H1 (cell line): ENCODE results near the gene ARMC9. TPM values are rescaled to one million over a fixed set of nuclear protein-coding genes. Genes with fewer than 3 reads are reported as not detected.

ENCODE experiments used
- CTCF ChIA-PET: fragments of 300-600 bp; sonication (Branson Sonifier 250); formaldehyde crosslinking; loops from one replicate; lab custom pipeline; 2021; ENCODE audit not compliant: partially characterized antibody; lab: Charles Lee
- POLR2A ChIA-PET: fragments of 300-600 bp; sonication (Branson Sonifier 250); formaldehyde crosslinking; loops from one replicate; lab custom pipeline; 2021; ENCODE audit warnings: inconsistent platforms; ENCODE audit not compliant: partially characterized antibody; lab: Charles Lee
- DNase-seq, 2 experiments: peaks; one replicate each; pipeline versions ENCODE4 v3.0.0 to v3.0.0-alpha.2; 2010 to 2022; ENCODE audit warnings: low spot score in 2 of 2, low read depth in 1 of 2, mixed read lengths in 1 of 2
- FAIRE-seq: peaks from 2 replicates; lab custom pipeline; 2011; peaks lifted over from hg19 to GRCh38; lab: Jason Lieb, UNC
- H2AFZ ChIP-seq: 2 replicates; pipeline ENCODE4 v1.8.1; 2012; ENCODE audit warnings: low read length, inconsistent platforms
- H2AK5ac ChIP-seq: 2 replicates; pipeline ENCODE4 v1.6.1; 2013; ENCODE audit warnings: low read depth, low read length
- H2BK120ac ChIP-seq: replicated peaks from 2 replicates; pipeline ENCODE3; 2013; ENCODE audit warnings: low read depth, low read length, inconsistent platforms
- H2BK12ac ChIP-seq: 2 replicates; pipeline ENCODE4 v1.6.1; 2013; ENCODE audit warnings: low read depth, low read length
- H2BK15ac ChIP-seq: 2 replicates; pipeline ENCODE4 v1.6.1; 2013; ENCODE audit warnings: low read length
- H2BK20ac ChIP-seq: 2 replicates; pipeline ENCODE4 v1.6.1; 2013; ENCODE audit warnings: low read length
- H2BK5ac ChIP-seq: 2 replicates; pipeline ENCODE4 v1.6.1; 2013; ENCODE audit warnings: low read depth, low read length
- H3K14ac ChIP-seq: 2 replicates; pipeline ENCODE4 v1.6.1; 2013; ENCODE audit warnings: inconsistent platforms; ENCODE audit not compliant: insufficient read length
- H3K18ac ChIP-seq: 2 replicates; pipeline ENCODE4 v1.6.1; 2013; ENCODE audit warnings: low read length; ENCODE audit errors: extremely low read depth
- H3K23ac ChIP-seq: 2 replicates; pipeline ENCODE4 v1.6.1; 2013; ENCODE audit warnings: inconsistent platforms; ENCODE audit not compliant: insufficient read length
- H3K23me2 ChIP-seq: 2 replicates; pipeline ENCODE4 v1.6.1; 2013; ENCODE audit warnings: low read depth, low read length
- H3K27ac ChIP-seq: 2 replicates; pipeline ENCODE4 v1.6.1; 2011; ENCODE audit warnings: low read depth, low read length, inconsistent platforms
- H3K27me3 ChIP-seq, 4 experiments: replicated peaks in 1 of 4; 1 replicate in 1 of 4; 2 replicates in 3 of 4; pipeline versions ENCODE4 v1.6.1 to v1.8.1; 2011 to 2013; ENCODE audit warnings: low read length in 3 of 4, mild to moderate bottlenecking in 3 of 4, inconsistent platforms in 2 of 4, mixed read lengths in 2 of 4, moderate library complexity in 1 of 4; ENCODE audit not compliant: control insufficient read depth in 3 of 4, insufficient read depth in 3 of 4; ENCODE audit errors: extremely low read depth in 1 of 4
- H3K36me3 ChIP-seq, 4 experiments: 2 replicates each; pipeline versions ENCODE4 v1.6.1 to v1.8.1; 2011 to 2013; ENCODE audit warnings: mild to moderate bottlenecking in 4 of 4, low read length in 3 of 4, moderate library complexity in 2 of 4, control low read depth in 1 of 4, inconsistent platforms in 1 of 4; ENCODE audit not compliant: insufficient read depth in 4 of 4, control insufficient read depth in 2 of 4
- H3K4ac ChIP-seq: replicated peaks from 2 replicates; pipeline ENCODE3; 2013; ENCODE audit warnings: low read length, low read depth, mixed read lengths, inconsistent platforms; ENCODE audit not compliant: insufficient read length
- H3K4me1 ChIP-seq, 4 experiments: replicated peaks in 1 of 4; 1 replicate in 1 of 4; 2 replicates in 3 of 4; pipeline versions ENCODE4 v1.6.1 to v1.8.1; 2011 to 2013; ENCODE audit warnings: low read length in 3 of 4, inconsistent platforms in 2 of 4, mixed read lengths in 1 of 4; ENCODE audit not compliant: insufficient read depth in 4 of 4, control insufficient read depth in 3 of 4
- H3K4me2 ChIP-seq, 2 experiments: 2 replicates each; pipeline versions ENCODE4 v1.6.1 to v1.8.1; 2011 to 2013; ENCODE audit warnings: low read depth in 2 of 2, low read length in 2 of 2, control low read depth in 1 of 2, inconsistent platforms in 1 of 2, mild to moderate bottlenecking in 1 of 2; ENCODE audit not compliant: insufficient read depth in 1 of 2
- H3K4me3 ChIP-seq, 4 experiments: fragments of 200-600, 300-600 bp in 1 of 4; sonication (generic), shearing (Covaris generic), sonication (Bioruptor Twin) in 1 of 4; 2 replicates each; pipeline versions ENCODE4 v1.5.1 to v1.8.1; 2011 to 2016; ENCODE audit warnings: low read length in 4 of 4, low read depth in 3 of 4, control low read depth in 2 of 4, inconsistent platforms in 2 of 4, mild to moderate bottlenecking in 2 of 4, mixed read lengths in 1 of 4, moderate library complexity in 1 of 4; ENCODE audit not compliant: insufficient read depth in 2 of 4; ENCODE audit errors: extremely low read depth in 1 of 4
- H3K56ac ChIP-seq: replicated peaks from 2 replicates; pipeline ENCODE3; 2013; ENCODE audit warnings: low read depth, mild to moderate bottlenecking, mixed read lengths, low read length, inconsistent platforms; ENCODE audit not compliant: insufficient read length
- H3K79me1 ChIP-seq: 2 replicates; pipeline ENCODE4 v1.6.1; 2013; ENCODE audit warnings: low read depth, low read length, control low read depth
- H3K79me2 ChIP-seq, 2 experiments: 2 replicates each; pipeline versions ENCODE4 v1.6.1 to v1.8.1; 2012 to 2013; ENCODE audit warnings: low read length in 2 of 2, mild to moderate bottlenecking in 2 of 2, inconsistent platforms in 1 of 2; ENCODE audit not compliant: insufficient read depth in 2 of 2, control insufficient read depth in 1 of 2
- H3K9ac ChIP-seq, 4 experiments: replicated peaks in 1 of 4; 1 replicate in 1 of 4; 2 replicates in 3 of 4; pipeline versions ENCODE4 v1.6.1 to v1.8.1; 2011 to 2013; ENCODE audit warnings: low read depth in 3 of 4, low read length in 3 of 4, control low read depth in 2 of 4, mild to moderate bottlenecking in 2 of 4, moderate library complexity in 2 of 4, inconsistent platforms in 1 of 4; ENCODE audit errors: extremely low read depth in 1 of 4
- H3K9me3 ChIP-seq, 2 experiments: 2 replicates each; pipeline versions ENCODE4 v1.6.1 to v1.8.1; 2012 to 2013; ENCODE audit warnings: mild to moderate bottlenecking in 2 of 2, moderate library complexity in 2 of 2, control low read depth in 1 of 2, inconsistent platforms in 1 of 2, low read depth in 1 of 2, low read length in 1 of 2, mixed read lengths in 1 of 2; ENCODE audit not compliant: insufficient read depth in 2 of 2
- H4K20me1 ChIP-seq, 2 experiments: replicated peaks in 1 of 2; 2 replicates each; pipeline versions ENCODE3 to v1.8.1; 2011 to 2013; ENCODE audit warnings: inconsistent platforms in 2 of 2, low read length in 2 of 2, mild to moderate bottlenecking in 1 of 2; ENCODE audit not compliant: insufficient read depth in 2 of 2, control insufficient read depth in 1 of 2
- H4K5ac ChIP-seq: 2 replicates; pipeline ENCODE4 v1.6.1; 2013; ENCODE audit warnings: low read length, low read depth, mixed read lengths, inconsistent platforms; ENCODE audit not compliant: insufficient read length
- H4K8ac ChIP-seq: 2 replicates; pipeline ENCODE4 v1.8.0; 2013; ENCODE audit warnings: mild to moderate bottlenecking, moderate library complexity, low read length, inconsistent platforms; ENCODE audit not compliant: insufficient read depth; ENCODE audit errors: extremely low read depth
- H4K91ac ChIP-seq: replicated peaks from 2 replicates; pipeline ENCODE3; 2013; ENCODE audit warnings: low read length, mixed read lengths, inconsistent platforms; ENCODE audit not compliant: insufficient read length
- WGBS, 2 experiments: shearing (Covaris generic) in 1 of 2; methylation state at CpG; one replicate each; pipeline versions ENCODE4 v1.1.6 to v1.1.7; 2013 to 2015; ENCODE audit warnings: low lambda C conversion rate in 2 of 2, mixed read lengths in 2 of 2, inconsistent platforms in 1 of 2, low coverage in 1 of 2, missing lambda C conversion rate in 1 of 2; ENCODE audit not compliant: insufficient replicate concordance in 2 of 2, insufficient coverage in 1 of 2, insufficient read length in 1 of 2; ENCODE audit errors: extremely low coverage in 1 of 2, missing lambda C conversion rate in 1 of 2; 5-methylcytosine and 5-hydroxymethylcytosine counted together
- polyA plus RNA-seq, 7 experiments: library from polyadenylated mRNA; depleted of rRNA in 3 of 7; stranded (reverse) in 5 of 7; unstranded in 2 of 7; fragments of >200 nt in 5 of 7; fragments of 200-250 nt in 2 of 7; gene quantifications; 1 replicate in 5 of 7; 2 replicates in 1 of 7; 4 replicates in 1 of 7; pipeline versions ENCODE4 v1.2.1 to v1.2.3, GENCODE V29; 2011 to 2013; ENCODE audit warnings: missing spikeins in 2 of 7, mixed read lengths in 2 of 7
- total RNA-seq: library from RNA; stranded (reverse); fragmentation: NEBNext Ultra II Directional; extraction: Animal tissue kit (Norgen Biotek cat#: 25700); gene quantifications from 2 replicates; pipeline ENCODE4 v1.2.1, GENCODE V29; 2021

ARMC9 gene
- total and polyA plus RNA-seq, 2 of the 8 experiments (the other 6 are each of a cell fraction or from before 2014, with no cell fraction given): 23.2 to 36.1 TPM

DNA sequence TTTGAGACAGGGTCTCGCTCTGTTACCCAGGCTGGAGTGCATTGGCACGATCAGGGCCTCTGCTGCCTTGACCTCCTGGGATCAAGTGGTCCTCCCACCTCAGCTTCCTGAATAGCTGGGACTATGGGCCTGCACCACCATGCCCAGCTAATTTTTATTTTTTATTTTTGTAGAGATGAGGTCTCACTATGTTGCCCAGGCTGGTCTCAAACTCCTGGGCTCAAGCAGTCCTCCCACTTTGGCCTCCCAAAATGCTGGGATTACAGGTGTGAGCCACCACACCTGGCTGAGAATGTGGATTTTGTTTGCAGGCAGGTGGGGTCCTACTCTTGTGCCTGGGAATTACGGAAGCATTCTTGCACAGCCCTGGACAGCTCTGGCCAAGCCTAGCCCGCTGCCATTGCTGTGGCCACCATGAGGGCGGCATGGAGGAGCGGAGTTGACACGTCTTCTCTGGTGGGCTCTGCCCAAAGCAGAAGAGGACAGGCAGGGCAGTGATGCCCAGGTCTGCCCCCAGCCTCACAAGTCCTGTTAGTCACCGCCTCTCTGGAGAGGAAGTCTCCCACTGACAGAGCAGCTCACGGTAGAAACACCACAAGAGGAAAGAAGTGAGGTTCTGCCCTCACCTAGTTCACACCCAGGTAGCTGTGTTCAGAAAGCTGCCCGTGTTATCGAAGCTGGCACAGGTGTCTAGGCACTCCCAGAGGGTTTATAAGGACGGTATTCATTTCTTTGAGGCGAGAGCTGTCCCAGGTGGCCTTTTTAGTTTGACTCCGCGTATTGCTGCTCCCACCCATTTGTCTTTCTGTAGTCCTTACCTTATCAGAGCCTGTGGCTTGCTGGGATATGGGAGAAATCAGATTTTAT lies 46.2 kb downstream of the ARMC9 start:
- Histone ChIP-seq H4K5ac (no peak overlapping the region), H3K4me1 (peaks cover 0 to 3% (median 0%) of the 10 kb centered on the region in 4 experiments; a peak in 2 of 7 replicates), H3K27me3 (no peaks in the 10 kb centered on the region), H3K56ac (no peak overlapping the region), H2BK120ac (no peak overlapping the region), H4K91ac (no peak overlapping the region), H2BK20ac (no peak overlapping the region), H2AFZ (no peak overlapping the region), H3K36me3 (peaks cover 0 to 15% (median 0%) of the 10 kb centered on the region in 4 experiments; a peak in 3 of 8 replicates), H3K9ac (no peak overlapping the region), H3K4me2 (no peak overlapping the region), H3K27ac (no peak overlapping the region), H4K8ac (0 out of 2 replicates have a peak overlapping the region, but pooled peaks have one; percentile 22), H3K79me1 (no peaks in the 10 kb centered on the region), H3K4ac (no peak overlapping the region), H2BK5ac (no peak overlapping the region), H3K14ac (no peak overlapping the region), H3K18ac (no peak overlapping the region), H4K20me1 (peaks cover 0 to 2% of the 10 kb centered on the region in 2 experiments), H3K23me2 (no peaks in the 10 kb centered on the region), H3K4me3 (no peak overlapping the region), H2BK15ac (no peak overlapping the region), H3K9me3 (no peaks in the 10 kb centered on the region), H2AK5ac (no peak overlapping the region), H2BK12ac (no peak overlapping the region), H3K23ac (no peak overlapping the region), H3K79me2 (no peaks in the 10 kb centered on the region)
- WGBS, 2 experiments: 90% methylated on average over 14 of the region's 15 CpGs; no CpG with 5 or more reads in 1 of the 2 experiments
- DNase-seq (no peak), FAIRE-seq (no peak)
- ChIA-PET CTCF (interaction anchor here (0.6 to 12.3 kb wide), 15 partner anchors 17 to 237 kb away, joined by 3 to 78 read pairs (median 5); no protein-coding TSS in a partner anchor), POLR2A (interaction anchor here (0.8 to 3.7 kb wide), 5 partner anchors 8 to 214 kb away, joined by 3 to 13 read pairs (median 3); no protein-coding TSS in a partner anchor)
